GM18502 (cell line): ENCODE results near the gene ZNF800.

Experiments
- ATAC-seq: cut with Tn5 transposase; IDR thresholded peaks from one replicate; pipeline ENCODE4 v1.9.1; 2021; ENCODE audit warnings: mild to moderate bottlenecking; ENCODE audit not compliant: unreplicated experiment, poor library complexity

The ZNF800 gene

DNA sequence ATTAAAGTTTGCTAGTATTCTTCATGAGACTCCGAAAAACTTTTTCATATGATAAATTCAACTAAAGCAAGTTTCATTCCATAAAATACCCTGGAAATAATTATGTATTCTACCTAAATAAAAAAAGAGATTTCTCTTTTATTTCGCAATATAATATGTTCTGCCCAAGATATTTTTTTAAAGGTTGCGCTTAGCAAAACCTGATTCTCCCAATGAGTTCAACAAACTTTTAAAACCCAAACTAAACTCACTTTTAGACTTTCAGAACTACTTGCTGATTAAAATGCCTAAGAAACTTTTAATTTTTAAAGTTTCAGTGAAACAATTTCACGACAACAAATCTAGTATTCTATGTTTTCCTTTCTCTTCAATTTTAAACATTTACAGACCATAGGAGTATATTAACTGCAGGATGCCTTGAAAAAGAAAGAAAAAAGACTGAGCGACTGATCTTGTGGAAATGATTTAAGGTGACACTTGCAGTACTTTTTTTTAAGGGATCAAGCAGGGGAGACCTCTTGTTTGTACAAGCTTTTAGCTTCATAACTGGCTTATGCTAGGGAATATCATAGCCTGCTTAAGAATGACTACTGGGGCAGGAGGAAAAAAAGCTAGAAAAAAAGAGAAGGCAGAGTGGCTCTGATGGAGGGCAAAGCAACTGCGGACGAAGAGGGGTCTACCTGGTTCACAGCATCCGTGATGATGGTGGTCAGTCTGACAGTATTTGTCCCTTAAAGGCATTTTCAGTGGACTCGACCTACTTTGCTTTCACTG, 1.5 kb downstream of the ZNF800 start:
- ATAC-seq, result no peak

DNA sequence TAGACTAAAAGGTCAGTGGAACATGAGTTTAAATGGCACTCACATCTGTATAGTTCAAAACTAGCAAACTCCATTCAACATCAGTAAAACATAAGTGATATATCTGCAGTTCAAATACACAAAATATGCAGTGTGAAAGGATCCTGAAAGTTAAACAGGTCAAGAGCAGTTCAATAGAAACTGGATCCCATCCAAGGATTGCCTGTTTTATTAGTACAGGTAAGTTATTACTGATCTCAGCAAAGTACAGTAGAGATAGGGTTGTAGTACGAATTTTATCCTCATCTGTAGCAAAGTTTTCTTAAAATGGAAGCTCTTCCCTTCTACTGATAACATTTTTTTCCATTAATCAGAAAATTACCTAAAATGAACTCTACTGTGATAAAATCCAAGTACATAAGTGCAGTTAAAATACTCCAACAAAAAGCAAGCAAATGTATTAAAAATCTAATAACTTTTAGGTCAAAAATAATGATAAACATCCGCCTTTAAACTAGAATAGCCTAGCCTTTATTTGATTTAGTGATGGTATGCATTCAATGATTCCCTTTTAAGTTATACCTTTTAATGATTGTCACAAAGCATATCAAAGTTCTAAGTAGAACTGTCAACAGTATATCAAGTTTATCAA, 2.2 kb downstream of the ZNF800 start:
- no peak for ATAC-seq

DNA sequence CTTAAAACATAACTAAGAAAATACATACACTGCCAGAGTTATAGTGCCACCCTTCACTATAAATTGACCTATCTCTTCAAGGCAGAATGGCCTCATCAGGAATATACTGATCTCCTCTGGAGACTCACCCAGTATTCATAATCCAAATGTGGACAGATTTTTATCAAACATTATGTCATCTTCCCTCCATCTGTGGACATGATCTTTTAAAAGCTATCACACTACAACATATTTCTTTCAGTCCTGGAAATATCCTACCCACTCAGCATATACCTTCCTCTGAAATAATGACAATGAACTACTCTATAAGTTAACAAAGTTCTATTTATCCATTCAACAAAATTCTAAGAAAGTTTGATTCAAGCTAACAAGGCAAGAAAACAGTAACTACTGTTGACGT, 3.2 kb downstream of the ZNF800 start:
- no peak for ATAC-seq

DNA sequence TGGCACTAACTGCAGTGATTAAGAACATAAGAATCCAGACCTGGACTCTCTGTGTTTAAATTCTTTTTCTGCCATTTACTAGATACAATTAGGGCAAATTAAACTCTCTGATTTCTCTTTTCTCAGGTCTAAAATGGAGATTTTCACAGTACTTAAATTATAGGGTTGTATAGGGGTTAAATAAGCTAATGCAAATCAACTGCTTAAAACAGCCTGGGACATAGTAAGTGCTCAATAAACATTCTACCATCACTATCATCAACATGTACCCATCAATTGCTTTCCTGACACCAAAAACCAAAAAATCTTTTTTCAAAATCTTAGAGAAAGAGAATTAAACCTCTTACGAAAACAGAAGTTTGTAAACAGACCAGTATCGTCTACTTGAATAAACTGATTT, 4.5 kb downstream of the ZNF800 start:
- ATAC-seq, result no peak

DNA sequence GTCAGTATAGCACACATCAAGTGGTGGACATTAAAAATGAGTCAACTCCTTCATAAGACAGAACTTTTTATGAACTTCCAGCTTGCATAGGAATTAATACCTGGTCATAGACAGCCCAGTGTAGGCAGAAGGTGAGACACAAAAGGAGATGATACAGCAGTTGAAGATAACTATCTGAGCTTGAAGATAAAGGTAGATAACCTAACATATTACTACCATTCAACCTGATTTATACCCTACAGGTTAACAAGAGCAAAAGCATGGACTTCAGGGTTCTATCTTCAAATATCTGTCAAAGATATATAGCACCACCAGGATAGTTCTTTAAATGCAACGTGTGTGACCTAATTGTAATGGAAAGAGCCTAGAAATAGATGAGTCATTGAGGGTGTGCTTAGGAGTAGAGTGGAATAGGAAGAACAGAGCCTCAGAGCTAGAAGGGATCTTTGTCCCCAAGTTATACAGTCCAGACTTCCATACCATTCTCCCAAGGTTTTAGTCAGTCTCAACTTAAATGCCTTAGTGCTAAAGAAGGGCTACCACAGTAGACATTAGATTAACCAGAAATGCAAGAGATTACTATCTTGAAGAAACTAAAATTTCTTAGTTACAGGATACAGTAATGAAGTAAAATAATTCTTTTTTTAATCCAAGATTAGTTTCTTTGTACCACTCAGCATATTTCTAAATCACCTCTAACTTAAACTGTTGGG, 9.2 kb downstream of the ZNF800 start:
- no peak for ATAC-seq

DNA sequence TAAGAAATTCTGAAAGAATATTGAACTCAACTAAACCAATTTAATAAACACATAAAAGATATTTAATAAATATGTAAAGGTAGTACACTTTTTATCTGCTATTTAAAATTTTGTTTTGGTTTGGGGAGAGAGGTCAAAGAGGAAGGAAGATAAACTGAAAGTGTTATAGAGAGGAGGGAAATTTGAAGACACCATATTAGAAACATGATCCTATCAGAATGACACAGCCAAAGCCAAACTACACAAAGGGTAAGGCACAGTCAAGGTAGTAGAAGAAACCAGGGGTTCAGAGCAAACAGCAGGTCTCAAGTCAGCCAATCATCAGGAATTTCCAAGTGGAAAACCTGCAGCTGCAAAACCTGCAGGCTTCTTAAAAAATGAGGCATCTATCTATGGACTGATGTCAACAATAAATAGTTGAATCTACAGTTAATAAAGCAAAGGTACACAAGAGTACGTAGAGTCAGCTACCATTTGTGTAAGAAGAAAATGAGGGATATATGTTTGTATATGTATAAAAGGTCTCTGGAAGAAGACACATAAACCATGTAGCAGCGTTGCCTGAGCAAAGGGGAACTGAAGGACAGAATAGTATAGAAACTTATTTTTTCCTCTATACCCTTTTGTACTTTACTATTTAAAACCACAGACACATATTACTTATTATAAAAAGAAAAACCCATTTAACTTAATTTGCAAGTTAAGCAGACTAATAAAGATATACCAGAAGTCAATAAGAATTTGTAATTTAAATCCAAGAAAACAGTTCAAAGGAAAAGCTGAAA, 10.0 kb downstream of the ZNF800 start:
- ATAC-seq, result peak; percentile 45

DNA sequence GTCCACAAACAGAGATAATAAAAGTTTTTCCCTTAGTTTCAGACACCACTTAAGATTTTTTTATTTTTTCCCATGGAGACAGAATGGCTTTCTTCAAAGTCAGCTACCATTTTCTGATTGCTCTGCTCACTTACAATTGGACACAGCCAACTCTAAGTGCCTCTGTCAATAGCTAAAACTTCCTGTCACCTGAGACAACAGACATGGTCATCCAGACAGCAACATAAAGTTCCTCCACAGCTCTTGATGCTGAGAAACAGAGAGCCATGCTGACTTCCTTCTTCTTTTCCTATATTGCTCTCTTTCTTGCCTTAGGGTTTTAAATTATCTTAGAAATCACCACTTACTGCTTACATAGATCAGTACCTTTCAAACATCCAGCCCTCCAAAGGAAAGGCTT, 12.0 kb downstream of the ZNF800 start:
- no peak for ATAC-seq

DNA sequence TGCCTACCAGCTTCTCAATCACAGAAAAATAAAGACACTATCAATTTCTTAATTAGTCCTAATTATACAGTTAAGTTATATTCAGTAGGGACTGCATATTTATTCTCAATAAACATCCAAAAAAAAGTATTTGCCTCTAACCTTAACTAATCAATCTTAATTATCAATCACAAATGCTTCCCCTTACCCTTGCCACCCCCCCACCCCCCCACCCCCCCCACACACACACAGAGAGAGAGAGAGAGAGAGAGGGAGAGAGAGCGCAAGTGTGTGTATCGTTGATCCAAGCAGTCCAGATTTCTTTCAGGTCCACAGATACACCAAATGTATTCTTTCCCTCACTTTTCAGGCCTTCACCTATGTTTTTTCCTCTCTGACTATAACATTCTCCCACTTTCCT, 12.9 kb downstream of the ZNF800 start:
- ATAC-seq, result no peak

DNA sequence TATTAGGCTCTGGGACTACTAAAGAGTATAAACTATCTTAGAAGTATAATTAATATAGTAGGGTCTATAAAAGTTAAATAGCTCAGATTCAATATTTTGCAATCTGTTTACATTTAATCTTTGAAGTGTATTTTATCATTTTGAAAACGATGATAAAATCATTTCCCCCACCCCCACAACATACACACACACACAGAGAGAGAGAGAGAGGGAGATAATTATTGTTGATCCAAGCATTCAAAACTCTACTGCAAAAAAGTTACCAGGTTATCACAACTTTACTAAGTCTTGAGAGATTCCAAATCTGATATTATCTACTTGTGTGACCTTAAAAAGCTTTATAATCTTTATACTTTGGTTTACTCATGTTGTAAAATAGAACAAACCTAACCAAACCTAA, 14.0 kb downstream of the ZNF800 start:
- no peak for ATAC-seq

DNA sequence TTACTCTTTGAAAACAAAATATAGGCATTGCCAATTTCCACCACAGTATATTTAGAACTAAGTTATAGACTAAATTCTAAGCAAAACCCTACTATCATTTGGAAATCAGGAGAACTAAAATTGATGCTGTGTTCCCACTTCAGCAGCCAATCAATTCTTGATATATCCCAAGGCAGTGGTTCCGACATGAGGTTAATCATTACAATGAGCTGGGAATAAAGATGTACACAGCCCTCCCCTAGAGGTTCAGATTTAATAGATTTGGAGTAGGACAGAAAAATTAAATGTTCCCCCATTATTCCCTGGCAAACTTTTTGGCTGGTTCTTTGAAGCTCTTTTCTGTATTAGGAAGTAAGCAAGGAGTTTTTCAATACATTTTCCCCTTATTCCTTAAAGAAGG, 15.1 kb downstream of the ZNF800 start:
- no peak for ATAC-seq

DNA sequence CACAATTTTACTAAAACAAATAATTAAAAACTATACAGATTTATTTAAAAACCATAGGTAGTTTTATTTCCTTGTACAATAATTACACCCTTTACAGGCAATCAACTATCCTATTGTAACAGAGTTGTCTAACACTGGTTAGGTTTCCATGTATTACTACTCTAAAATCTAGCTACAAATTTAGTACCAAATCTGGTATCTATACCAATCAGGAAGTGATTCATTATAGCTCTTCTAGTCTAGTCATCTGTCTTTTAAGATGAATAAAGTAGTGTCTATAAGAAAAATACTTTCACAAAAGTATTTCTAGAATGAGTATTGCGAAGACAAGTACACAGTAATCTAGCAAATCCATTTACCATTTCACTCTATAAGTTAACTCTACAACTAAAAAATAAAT, 16.9 kb downstream of the ZNF800 start:
- peak; percentile 55 for ATAC-seq

DNA sequence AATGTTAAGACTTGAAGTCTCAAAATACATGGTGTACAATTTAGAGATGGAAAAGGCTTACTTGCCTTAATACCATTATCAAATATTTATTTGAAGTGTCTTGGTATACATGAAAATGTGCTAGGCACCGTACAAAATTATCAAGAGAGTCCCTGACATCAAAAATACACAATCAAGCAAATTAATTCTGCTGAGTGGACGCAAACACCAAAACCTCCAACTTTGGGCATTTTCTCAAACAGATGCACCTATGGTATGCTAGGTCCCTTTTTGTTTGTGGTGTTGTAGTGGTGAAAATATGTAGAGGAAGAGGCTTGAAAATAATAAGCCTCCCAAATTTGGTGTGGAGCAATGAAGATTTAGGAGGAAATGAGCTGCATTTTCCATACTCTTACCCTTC, 24.8 kb downstream of the ZNF800 start:
- no peak for ATAC-seq

DNA sequence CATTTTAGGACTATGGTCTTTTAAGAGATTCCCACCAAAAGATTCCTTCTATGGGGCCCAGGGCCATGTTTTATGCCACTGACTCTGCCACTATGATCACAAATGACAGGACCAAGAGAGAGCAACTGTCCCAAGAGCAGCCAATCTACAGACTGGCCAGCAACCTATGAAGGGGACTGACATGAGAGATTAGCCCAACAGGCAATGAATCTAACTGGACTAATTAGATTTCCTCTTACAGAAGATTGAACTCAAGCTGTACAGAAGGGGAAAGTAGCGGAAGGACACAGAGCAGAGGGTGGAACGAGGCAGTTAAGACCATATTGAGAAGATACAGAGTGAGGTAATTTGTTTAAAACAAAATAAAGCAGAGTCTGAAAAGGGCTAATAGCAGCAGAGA, 25.8 kb downstream of the ZNF800 start:
- ATAC-seq, result no peak

DNA sequence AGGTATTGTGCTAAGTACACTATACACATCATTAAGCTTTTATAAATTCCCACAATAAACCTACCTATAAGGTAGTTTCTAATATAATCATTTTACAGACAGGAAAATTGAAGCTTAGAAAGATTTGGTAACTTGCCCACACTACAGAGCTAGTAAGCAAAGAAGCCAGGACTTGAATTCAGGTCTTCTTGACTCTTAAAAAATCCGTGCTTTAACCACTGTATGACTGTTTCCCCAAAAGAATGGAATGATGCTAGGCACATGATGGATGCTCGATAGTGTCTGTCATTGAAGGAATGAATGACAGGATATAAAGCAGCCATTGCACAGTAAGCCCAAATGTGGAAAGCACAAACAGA, 26.6 kb downstream of the ZNF800 start:
- ATAC-seq, result no peak

DNA sequence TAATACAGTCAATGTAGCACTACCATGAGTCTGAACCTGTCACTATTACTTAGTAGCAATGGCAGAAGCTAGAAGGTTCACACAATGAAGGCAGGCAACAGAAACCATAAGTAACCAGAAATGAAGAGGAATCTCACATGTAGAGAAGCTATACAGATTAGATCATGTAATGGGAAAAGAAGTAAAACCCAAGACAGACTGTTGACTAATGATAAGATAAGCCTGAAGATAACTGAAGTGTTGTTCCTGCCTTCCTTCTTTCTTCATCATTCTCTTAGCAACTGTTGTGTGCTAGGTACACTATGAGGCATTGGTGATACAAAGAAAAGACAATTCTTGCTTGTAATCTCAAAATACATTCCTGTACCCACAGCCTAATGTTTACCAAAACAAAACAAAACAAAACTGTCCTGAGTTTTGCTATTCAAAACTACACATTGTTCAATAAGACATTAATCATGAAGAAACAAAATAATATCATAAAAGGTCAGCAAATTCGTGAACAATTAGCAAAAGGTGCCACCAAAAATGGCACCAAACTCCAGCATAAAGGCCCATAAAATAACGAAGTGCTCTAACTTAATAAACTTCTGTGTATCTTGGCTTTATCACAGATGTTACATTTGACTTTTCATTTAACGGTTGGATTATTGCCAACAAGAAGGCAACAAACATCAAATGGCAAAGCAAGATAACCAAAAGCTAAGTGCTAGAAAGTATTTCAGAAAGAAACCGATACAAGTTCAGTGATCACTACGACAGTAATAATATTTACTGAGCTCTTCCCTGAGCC, 27.1 kb downstream of the ZNF800 start:
- no peak for ATAC-seq

DNA sequence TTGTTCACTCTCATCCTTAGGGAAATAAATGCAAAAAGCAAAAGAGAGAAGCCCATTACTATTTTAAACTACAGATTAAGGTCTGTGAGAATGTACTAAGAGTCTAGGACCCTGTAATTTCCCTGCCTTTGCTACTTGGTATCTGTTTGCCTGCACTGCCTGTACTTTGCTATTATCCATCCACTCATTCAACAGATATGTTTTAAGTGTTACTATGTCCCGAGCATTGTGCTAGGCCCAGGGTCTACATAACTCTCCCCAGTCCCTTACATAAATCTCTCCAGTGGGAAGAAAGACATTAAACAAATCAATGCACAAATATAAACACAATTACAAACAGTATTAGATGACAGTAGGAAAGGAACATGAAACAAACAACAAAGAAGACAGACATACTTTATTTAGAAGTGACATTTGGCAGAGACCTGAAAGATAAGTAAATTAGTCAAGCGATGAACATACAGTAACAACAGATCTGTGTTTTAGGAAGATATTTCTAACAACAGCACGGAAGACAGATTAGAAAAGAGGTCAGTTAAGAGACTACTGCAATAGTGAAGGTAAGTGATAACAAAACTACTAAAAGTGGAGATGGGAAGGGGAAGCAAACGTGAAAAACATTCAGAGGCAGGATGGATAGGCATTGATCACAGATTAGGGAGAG, 30.0 kb downstream of the ZNF800 start:
- no peak for ATAC-seq

DNA sequence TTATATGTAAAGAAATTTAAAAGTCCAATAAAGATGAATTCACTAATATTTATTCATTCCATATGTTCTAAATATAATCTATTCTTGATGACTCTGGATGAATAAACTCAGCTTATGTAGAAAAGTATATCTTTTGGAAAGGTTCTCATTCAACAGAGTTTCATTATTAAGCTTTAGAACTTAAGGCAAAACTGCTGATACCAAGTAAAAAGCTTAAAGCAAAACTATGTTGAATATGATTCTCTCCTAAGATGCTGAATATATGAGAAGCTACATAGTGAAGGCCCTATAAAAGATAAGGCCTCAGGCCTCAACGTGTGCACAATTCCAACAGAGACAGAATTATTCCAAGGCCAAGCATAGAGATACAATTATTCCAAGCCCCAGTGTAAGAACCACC, 30.8 kb downstream of the ZNF800 start:
- no peak for ATAC-seq

DNA sequence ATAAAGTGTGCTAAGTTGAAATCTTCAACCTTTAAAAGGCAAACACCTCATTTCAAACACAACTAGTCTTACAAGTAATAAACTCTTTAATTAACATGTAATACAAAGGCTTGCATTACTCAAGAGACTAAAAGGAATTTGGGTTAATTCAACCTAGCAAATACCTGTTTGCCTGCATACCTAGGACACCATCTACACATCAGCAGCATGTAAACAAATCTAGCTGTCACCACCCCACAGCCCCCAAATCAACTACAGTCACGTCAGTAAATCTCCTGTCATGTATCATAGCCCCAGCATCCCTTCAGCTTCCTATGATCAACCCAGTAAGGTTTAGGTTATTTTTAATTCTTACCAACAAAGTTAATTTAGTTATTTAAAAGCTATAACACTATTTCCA, 33.5 kb downstream of the ZNF800 start:
- no peak for ATAC-seq

DNA sequence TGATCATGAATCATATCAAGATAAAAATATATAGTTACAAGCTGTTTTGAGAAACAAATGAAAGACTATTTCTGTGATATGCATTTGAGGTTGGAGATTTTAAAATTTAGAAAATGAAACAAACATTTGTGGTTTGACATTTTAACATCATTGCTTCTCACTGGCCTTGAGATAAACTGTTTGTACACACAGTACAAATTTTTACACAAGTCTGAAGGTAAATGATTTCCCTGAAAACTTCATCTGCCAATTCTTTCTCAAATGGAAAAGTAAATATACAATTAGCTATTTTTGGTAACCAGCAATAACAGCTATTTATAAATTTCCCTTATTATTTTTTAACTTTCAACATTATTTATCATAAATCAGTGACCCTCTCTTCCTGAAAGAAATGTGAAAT, 38.6 kb downstream of the ZNF800 start:
- no peak for ATAC-seq

DNA sequence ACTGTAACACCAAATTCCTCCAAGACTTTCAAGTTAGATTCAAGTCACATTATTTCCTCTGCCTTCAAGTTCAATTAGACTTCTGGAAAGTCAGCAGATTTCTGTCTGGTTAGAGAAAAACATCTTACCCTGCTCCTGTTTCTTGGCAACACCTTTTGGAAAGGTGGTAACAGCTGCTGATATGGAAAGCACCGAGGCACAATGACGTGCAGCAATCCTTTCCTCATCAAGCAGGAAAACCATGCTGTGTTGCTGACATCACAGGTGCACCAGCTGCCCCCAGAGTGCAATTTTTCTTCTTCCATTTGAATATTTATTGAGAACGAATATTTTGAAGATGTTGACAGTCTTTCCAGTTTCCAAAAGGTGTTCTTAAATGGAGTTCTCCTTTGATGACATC, 41.9 kb downstream of the ZNF800 start:
- no peak for ATAC-seq
